Measurements from ENCODE around the gene ERC2. TPM values are rescaled to one million over a fixed set of nuclear protein-coding genes. Genes with fewer than 3 reads are reported as not detected.

ERC2 gene
- total RNA-seq, 2 donors from 2014 or later = 0.21 to 0.30 TPM

- Histone ChIP-seq H3K9ac (ENCODE audit: low read depth in 2 of 2, low read length in 2 of 2) (no peak overlapping the region), H3K4me1 (no peaks in the 10 kb centered on the region), H3K4me3 (no peak overlapping the region), H3K27me3 (no peaks in the 10 kb centered on the region), H3K9me3 (no peaks in the 10 kb centered on the region), H3K36me3 (no peaks in the 10 kb centered on the region), H3K27ac (no peak overlapping the region)
- no peak for DNase-seq
- TF ChIP-seq CTCF (IDR thresholded peaks at IDR 0.05) = no peak
- intact Hi-C loops (cut with DNase I) = no loop called here
These were observed 913.4 kb downstream of the ERC2 start for GRCh38 chr3:55554634-55555425.

- no peak for TF ChIP-seq CTCF (IDR thresholded peaks at IDR 0.05)
- no peak overlapping the region for H3K27ac ChIP-seq
- intact Hi-C loops (cut with DNase I) = no loop called here
- no peak for DNase-seq
- H3K27me3 ChIP-seq = no peaks in the 10 kb centered on the region
- H3K9me3 ChIP-seq = no peaks in the 10 kb centered on the region
- H3K9ac ChIP-seq (ENCODE audit: low read depth in 2 of 2, low read length in 2 of 2) = no peak overlapping the region
- H3K4me3 ChIP-seq = no peak overlapping the region
- H3K36me3 ChIP-seq = no peaks in the 10 kb centered on the region
- H3K4me1 ChIP-seq = no peaks in the 10 kb centered on the region
These were observed 916.6 kb downstream of the ERC2 start for GRCh38 chr3:55551644-55552043.

GRCh38 chr3:55549177-55549576 is 919.1 kb downstream of the ERC2 start:
- Histone ChIP-seq H3K27me3 (no peaks in the 10 kb centered on the region), H3K4me3 (no peak overlapping the region), H3K27ac (no peak overlapping the region), H3K9ac (ENCODE audit: low read depth in 2 of 2, low read length in 2 of 2) (no peak overlapping the region), H3K9me3 (no peaks in the 10 kb centered on the region), H3K4me1 (no peaks in the 10 kb centered on the region), H3K36me3 (no peaks in the 10 kb centered on the region)
- TF ChIP-seq CTCF (IDR thresholded peaks at IDR 0.05) = no peak
- DNase-seq = no peak
- intact Hi-C loops (cut with DNase I) = no loop called here

- Histone ChIP-seq H3K4me3 (no peak overlapping the region), H3K27me3 (no peaks in the 10 kb centered on the region), H3K27ac (no peak overlapping the region), H3K4me1 (no peaks in the 10 kb centered on the region), H3K36me3 (no peaks in the 10 kb centered on the region), H3K9me3 (no peaks in the 10 kb centered on the region), H3K9ac (ENCODE audit: low read depth in 2 of 2, low read length in 2 of 2) (no peak overlapping the region)
- intact Hi-C loops (cut with DNase I) = no loop called here
- TF ChIP-seq CTCF (IDR thresholded peaks at IDR 0.05) = no peak
- DNase-seq = no peak
These were observed 921.2 kb downstream of the ERC2 start for GRCh38 chr3:55546866-55547669.

GRCh38 chr3:55545995-55546394 is 922.3 kb downstream of the ERC2 start:
- no peaks in the 10 kb centered on the region for H3K4me1 ChIP-seq
- H3K27ac ChIP-seq = no peak overlapping the region
- TF ChIP-seq CTCF (IDR thresholded peaks at IDR 0.05) = no peak
- H3K9me3 ChIP-seq = no peaks in the 10 kb centered on the region
- no peak overlapping the region for H3K9ac ChIP-seq (ENCODE audit: low read depth in 2 of 2, low read length in 2 of 2)
- H3K36me3 ChIP-seq = no peaks in the 10 kb centered on the region
- intact Hi-C loops (cut with DNase I) = no loop called here
- no peak overlapping the region for H3K4me3 ChIP-seq
- H3K27me3 ChIP-seq = no peaks in the 10 kb centered on the region
- DNase-seq = no peak
